CD14-positive monocyte (primary cell): ENCODE results near the gene SMIM30. TPM values are rescaled to one million over a fixed set of nuclear protein-coding genes. Genes with fewer than 3 reads are reported as not detected.
A peak's percentile ranks its signal among the peaks of the same experiment; 100 is the strongest.

Source experiments
- DNase-seq, 3 donors: peaks; one replicate each; pipeline ENCODE4 v3.0.0-alpha.2; 2011 to 2022
- H2AFZ ChIP-seq: 2 replicates; pipeline ENCODE4 v1.6.0; 2012; ENCODE audit warnings: mild to moderate bottlenecking, low read depth, low read length, inconsistent platforms; ENCODE audit not compliant: insufficient read depth, poor library complexity, severe bottlenecking
- H3K27ac ChIP-seq, 2 donors: 1 replicate in 1 of 2; 2 replicates in 1 of 2; pipeline ENCODE4 v1.5.1; 2012 to 2013; ENCODE audit warnings: low read length in 2 of 2, control low read depth in 1 of 2, inconsistent platforms in 1 of 2, low read depth in 1 of 2, mild to moderate bottlenecking in 1 of 2
- H3K27me3 ChIP-seq, 2 donors: one replicate each; pipeline versions ENCODE4 v1.6.0 to v1.6.1; 2011 to 2013; ENCODE audit warnings: low read length in 2 of 2; ENCODE audit not compliant: control insufficient read depth in 2 of 2, insufficient read depth in 2 of 2
- H3K36me3 ChIP-seq, 2 donors: replicated peaks in 1 of 2; 1 replicate in 1 of 2; 2 replicates in 1 of 2; pipeline versions ENCODE4 v1.5.1 to v1.6.1; 2012 to 2013; ENCODE audit warnings: low read length in 2 of 2, control low read depth in 1 of 2, inconsistent platforms in 1 of 2, mild to moderate bottlenecking in 1 of 2; ENCODE audit not compliant: insufficient read depth in 2 of 2, control insufficient read depth in 1 of 2
- H3K4me1 ChIP-seq, 2 donors: 1 replicate in 1 of 2; 2 replicates in 1 of 2; pipeline versions ENCODE4 v1.5.1 to v1.6.1; 2012 to 2013; ENCODE audit warnings: low read length in 2 of 2, control low read depth in 1 of 2, inconsistent platforms in 1 of 2, mild to moderate bottlenecking in 1 of 2, moderate library complexity in 1 of 2; ENCODE audit not compliant: insufficient read depth in 2 of 2, control insufficient read depth in 1 of 2
- H3K4me2 ChIP-seq: replicated peaks from 2 replicates; pipeline ENCODE3; 2012; ENCODE audit warnings: low read length, moderate library complexity, mild to moderate bottlenecking; ENCODE audit not compliant: poor library complexity, severe bottlenecking; ENCODE audit errors: extremely low read depth
- H3K4me3 ChIP-seq, 3 experiments: fragments of 200-600 bp in 1 of 3; sonication (generic) in 1 of 3; replicated peaks in 1 of 3; 1 replicate in 2 of 3; 2 replicates in 1 of 3; pipeline ENCODE4 v1.5.1; 2011 to 2013; ENCODE audit warnings: low read length in 3 of 3, mild to moderate bottlenecking in 3 of 3, control low read depth in 2 of 3, low read depth in 2 of 3, inconsistent platforms in 1 of 3, moderate library complexity in 1 of 3
- H3K79me2 ChIP-seq: 2 replicates; pipeline ENCODE4 v1.6.0; 2012; ENCODE audit warnings: mild to moderate bottlenecking, control low read depth, inconsistent platforms, low read length, moderate library complexity; ENCODE audit not compliant: insufficient read depth
- H3K9ac ChIP-seq: 2 replicates; pipeline ENCODE4 v1.6.0; 2017; ENCODE audit warnings: low read length, mild to moderate bottlenecking; ENCODE audit not compliant: insufficient read depth, poor library complexity, severe bottlenecking
- H3K9me3 ChIP-seq, 2 donors: replicated peaks in 1 of 2; 1 replicate in 1 of 2; 2 replicates in 1 of 2; pipeline versions ENCODE4 v1.5.1 to v1.6.1; 2012 to 2013; ENCODE audit warnings: low read length in 2 of 2, control low read depth in 1 of 2; ENCODE audit not compliant: control insufficient read depth in 1 of 2, insufficient read depth in 1 of 2
- H4K20me1 ChIP-seq: 2 replicates; pipeline ENCODE4 v1.6.0; 2012; ENCODE audit warnings: mild to moderate bottlenecking, low read length, control low read depth, moderate library complexity; ENCODE audit not compliant: insufficient read depth
- H3K27ac Mint-ChIP-seq, 7 donors: one replicate each; pipeline ENCODE4 v1.8.0; 2020; ENCODE audit warnings: mild to moderate bottlenecking in 7 of 7, mixed read lengths in 7 of 7, moderate library complexity in 6 of 7, inconsistent platforms in 2 of 7
- H3K27me3 Mint-ChIP-seq, 3 donors: one replicate each; pipeline ENCODE4 v1.8.0; 2021 to 2022; ENCODE audit warnings: low read depth in 3 of 3, mild to moderate bottlenecking in 3 of 3, mixed read lengths in 3 of 3, moderate library complexity in 3 of 3, inconsistent platforms in 1 of 3
- H3K36me3 Mint-ChIP-seq, 2 donors: one replicate each; pipeline ENCODE4 v1.8.0; 2020; ENCODE audit warnings: mixed read lengths in 2 of 2, inconsistent platforms in 1 of 2, mild to moderate bottlenecking in 1 of 2
- H3K4me1 Mint-ChIP-seq: one replicate; pipeline ENCODE4 v1.8.0; 2020; ENCODE audit warnings: mild to moderate bottlenecking, mixed read lengths
- H3K4me3 Mint-ChIP-seq, 2 donors: one replicate each; pipeline ENCODE4 v1.8.0; 2020; ENCODE audit warnings: mild to moderate bottlenecking in 2 of 2, mixed read lengths in 2 of 2, moderate library complexity in 1 of 2
- H3K9me3 Mint-ChIP-seq, 7 donors: one replicate each; pipeline ENCODE4 v1.8.0; 2020 to 2022; ENCODE audit warnings: mixed read lengths in 7 of 7, mild to moderate bottlenecking in 6 of 7, moderate library complexity in 6 of 7, inconsistent platforms in 2 of 7
- WGBS: methylation state at CpG from one replicate; pipeline ENCODE4 v1.1.5; 2013; ENCODE audit warnings: missing lambda C conversion rate; ENCODE audit not compliant: insufficient coverage; 5-methylcytosine and 5-hydroxymethylcytosine counted together
- intact Hi-C, 2 donors: fragments of 100-400 bp; cut with micrococcal nuclease; formaldehyde crosslinking; loops; one replicate each; pipeline versions ENCODE4 v1.15.0 to v1.15.1; 2023
- polyA plus RNA-seq, 3 donors: library from polyadenylated mRNA; depleted of rRNA in 1 of 3; unstranded in 2 of 3; stranded (reverse) in 1 of 3; fragments of 300-500 nt in 2 of 3; fragments of >200 nt in 1 of 3; fragmentation: Illumina TruSeq in 2 of 3; gene quantifications; 1 replicate in 2 of 3; 2 replicates in 1 of 3; pipeline ENCODE4 v1.2.3, GENCODE V29; 2012 to 2021
- TF ChIP-seq, protein P1 (sequence below): fragments of 200-600 bp; IDR thresholded peaks from one replicate; pipeline ENCODE4 v1.8.0; 2022; ENCODE audit warnings: antibody characterized with exemption, mild to moderate bottlenecking

SMIM30 gene
- polyA plus RNA-seq, 3 donors: 11.6 to 55.0 (median 43.6) TPM

DNA sequence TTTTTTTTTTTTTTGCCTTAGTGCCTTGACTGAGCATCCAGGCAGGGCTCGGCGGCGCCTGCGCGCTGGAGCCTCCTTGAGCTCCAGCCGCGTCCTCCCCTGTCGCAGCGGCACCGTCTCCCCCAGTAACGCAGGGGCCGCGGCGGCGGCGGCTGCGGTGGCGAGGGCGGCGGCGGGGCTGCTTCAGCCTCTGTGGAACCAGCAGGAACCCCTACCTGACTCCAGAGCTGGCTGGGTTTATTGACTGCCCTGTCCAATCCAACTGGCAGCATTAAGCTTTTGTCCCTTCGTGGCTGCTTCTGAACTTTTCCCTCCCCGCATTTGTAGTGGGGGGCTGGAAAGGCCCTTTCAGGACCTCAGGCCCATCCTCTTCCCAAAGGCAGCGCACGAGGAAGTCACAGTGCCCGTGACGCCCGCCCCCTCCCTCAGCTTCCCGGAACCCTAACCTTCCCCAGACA lies 31.9 kb downstream of the SMIM30 start, which contains the start of gene GPR85:
TSS of gene GPR85 (minus strand) at position 397 of the 458 bp plus-strand sequence. CDS start 2,106 bp downstream, outside the sequence.
- peak within 1 kb of the TSS in 4 of 7 donors; percentile 40 to 74 (median 52) for H3K27ac Mint-ChIP-seq
- H3K27me3 Mint-ChIP-seq: peaks cover 21 to 42% (median 38%) of the 10 kb centered on the region in 3 donors
- TF ChIP-seq, protein P1, sequence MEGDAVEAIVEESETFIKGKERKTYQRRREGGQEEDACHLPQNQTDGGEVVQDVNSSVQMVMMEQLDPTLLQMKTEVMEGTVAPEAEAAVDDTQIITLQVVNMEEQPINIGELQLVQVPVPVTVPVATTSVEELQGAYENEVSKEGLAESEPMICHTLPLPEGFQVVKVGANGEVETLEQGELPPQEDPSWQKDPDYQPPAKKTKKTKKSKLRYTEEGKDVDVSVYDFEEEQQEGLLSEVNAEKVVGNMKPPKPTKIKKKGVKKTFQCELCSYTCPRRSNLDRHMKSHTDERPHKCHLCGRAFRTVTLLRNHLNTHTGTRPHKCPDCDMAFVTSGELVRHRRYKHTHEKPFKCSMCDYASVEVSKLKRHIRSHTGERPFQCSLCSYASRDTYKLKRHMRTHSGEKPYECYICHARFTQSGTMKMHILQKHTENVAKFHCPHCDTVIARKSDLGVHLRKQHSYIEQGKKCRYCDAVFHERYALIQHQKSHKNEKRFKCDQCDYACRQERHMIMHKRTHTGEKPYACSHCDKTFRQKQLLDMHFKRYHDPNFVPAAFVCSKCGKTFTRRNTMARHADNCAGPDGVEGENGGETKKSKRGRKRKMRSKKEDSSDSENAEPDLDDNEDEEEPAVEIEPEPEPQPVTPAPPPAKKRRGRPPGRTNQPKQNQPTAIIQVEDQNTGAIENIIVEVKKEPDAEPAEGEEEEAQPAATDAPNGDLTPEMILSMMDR: no peak
- peak within 1 kb of the TSS; percentile 5 to 72 (median 22) for H3K4me3 ChIP-seq
- peaks cover 0 to 8% (median 2%) of the 10 kb centered on the region in 7 donors for H3K9me3 Mint-ChIP-seq
- H3K4me1 ChIP-seq: peaks cover 8 to 10% of the 10 kb centered on the region in 2 donors
- no peak within 1 kb of the TSS for H3K27ac ChIP-seq
- H3K9me3 ChIP-seq: no peaks in the 10 kb centered on the region
- peak within 1 kb of the TSS; percentile 73 for H3K4me2 ChIP-seq
- intact Hi-C loops: no loop called here
- peaks cover 11% of the 10 kb centered on the region for H3K4me1 Mint-ChIP-seq
- whole genome bisulfite sequencing: 0% methylated on average over 24 of the region's 29 CpGs
- H3K36me3 ChIP-seq: no peaks in the 10 kb centered on the region
- H3K79me2 ChIP-seq: no peaks in the 10 kb centered on the region
- H3K36me3 Mint-ChIP-seq: no peaks in the 10 kb centered on the region
- H2AFZ ChIP-seq: peak within 1 kb of the TSS; percentile 71
- peaks cover 21 to 46% of the 10 kb centered on the region in 2 donors for H3K27me3 ChIP-seq
- DNase-seq: peak in 1 of 3 donors; percentile 11
- peak within 1 kb of the TSS; percentile 78 to 92 for H3K4me3 Mint-ChIP-seq
- H4K20me1 ChIP-seq: no peaks in the 10 kb centered on the region
- peak within 1 kb of the TSS; percentile 27 for H3K9ac ChIP-seq

DNA sequence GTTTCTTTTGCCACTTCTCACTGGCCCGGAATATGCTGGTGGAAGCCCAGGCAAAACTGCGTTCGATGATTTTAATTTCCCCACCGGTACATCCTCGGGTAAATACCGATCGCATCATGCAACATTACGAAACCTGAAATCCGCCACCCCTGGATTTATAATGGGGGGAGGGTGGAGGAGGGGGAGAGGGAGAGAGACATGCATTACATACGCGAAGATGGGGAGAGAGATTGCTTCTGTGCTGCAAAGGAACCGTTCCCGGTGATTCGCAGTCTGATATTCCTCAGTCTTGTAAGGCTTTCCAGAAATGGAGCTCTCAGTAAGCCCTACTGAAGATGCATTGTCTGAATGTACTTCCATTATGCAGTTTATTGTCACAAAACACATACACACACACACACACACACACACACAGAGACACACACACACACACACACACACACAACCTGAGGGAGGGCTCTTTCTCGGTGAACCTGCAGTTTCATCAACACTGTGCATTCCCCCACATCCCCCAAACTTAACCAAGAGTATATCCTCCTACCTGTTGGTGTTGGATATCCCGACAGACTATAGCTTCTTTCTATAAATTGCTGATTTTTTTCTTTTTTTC lies 32.5 kb downstream of the SMIM30 start:
- Histone ChIP-seq H3K9me3 (no peaks in the 10 kb centered on the region), H2AFZ (no peak overlapping the region), H3K27ac (no peak overlapping the region), H3K36me3 (no peaks in the 10 kb centered on the region), H3K27me3 (peaks cover 21 to 46% of the 10 kb centered on the region in 2 donors), H3K4me3 (peak overlapping the region in 1 of 3 experiments; percentile 15), H4K20me1 (no peaks in the 10 kb centered on the region), H3K4me2 (peak overlapping the region; percentile 73), H3K4me1 (peaks cover 8 to 10% of the 10 kb centered on the region in 2 donors), H3K9ac (no peak overlapping the region), H3K79me2 (no peaks in the 10 kb centered on the region)
- Mint-ChIP-seq H3K4me3 (peak overlapping the region in 1 of 2 donors; percentile 77), H3K36me3 (no peaks in the 10 kb centered on the region), H3K9me3 (peaks cover 0 to 8% (median 2%) of the 10 kb centered on the region in 7 donors), H3K27me3 (peaks cover 21 to 42% (median 38%) of the 10 kb centered on the region in 3 donors), H3K4me1 (peaks cover 11% of the 10 kb centered on the region), H3K27ac (peak overlapping the region in 1 of 7 donors; percentile 63)
- DNase-seq: no peak
- intact Hi-C loops: no loop called here
- TF ChIP-seq, protein P1: no peak
- WGBS: 25% methylated on average over 6 of the region's 16 CpGs
